HEK293T (cell line): Measurements from ENCODE around the gene LTBP1.

Experiments used
- CTCF ChIA-PET: fragments of 350-600 bp; formaldehyde crosslinking; extraction: SDS; loops from one replicate; lab custom pipeline; 2021; ENCODE audit warnings: antibody characterized with exemption, inconsistent platforms; lab: Yijun Ruan, JAX
- POLR2A ChIA-PET: fragments of 350-600 bp; formaldehyde crosslinking; extraction: SDS; loops from one replicate; lab custom pipeline; 2020; ENCODE audit warnings: antibody characterized with exemption, inconsistent platforms; lab: Yijun Ruan, JAX
- DNase-seq: peaks from one replicate; pipeline ENCODE4 v3.0.0; 2012; ENCODE audit warnings: mixed read lengths; ENCODE audit errors: extremely low spot score
- ARNT ChIP-seq: fragments of 450-650 bp; IDR thresholded peaks from 2 replicates; pipeline ENCODE4 v1.6.1; 2017; ENCODE audit warnings: mild to moderate bottlenecking
- BHLHE40 ChIP-seq: fragments of 450-650 bp; IDR thresholded peaks from 2 replicates; pipeline ENCODE4 v1.6.1; 2016; ENCODE audit warnings: mild to moderate bottlenecking, moderate library complexity, borderline replicate concordance
- CTBP1 ChIP-seq: fragments of 450-650 bp; IDR thresholded peaks from 2 replicates; pipeline ENCODE4 v1.6.1; 2016; ENCODE audit warnings: borderline replicate concordance
- ELF4 ChIP-seq: fragments of 450-650 bp; IDR thresholded peaks from 2 replicates; pipeline ENCODE4 v1.6.1; 2017; ENCODE audit warnings: antibody characterized with exemption
- FOXA1 ChIP-seq: fragments of 450-650 bp; IDR thresholded peaks from 2 replicates; pipeline ENCODE4 v1.6.1; 2016; ENCODE audit warnings: mild to moderate bottlenecking
- FOXK2 ChIP-seq: fragments of 450-650 bp; IDR thresholded peaks from 2 replicates; pipeline ENCODE4 v1.6.1; 2016; ENCODE audit warnings: mild to moderate bottlenecking
- FOXM1 ChIP-seq: fragments of 450-650 bp; IDR thresholded peaks from 2 replicates; pipeline ENCODE4 v1.6.1; 2017; ENCODE audit warnings: mild to moderate bottlenecking, borderline replicate concordance
- HDGF ChIP-seq: fragments of 450-650 bp; IDR thresholded peaks from 2 replicates; pipeline ENCODE4 v1.6.1; 2017; ENCODE audit warnings: antibody characterized with exemption, borderline replicate concordance
- L3MBTL2 ChIP-seq: fragments of 450-650 bp; conservative IDR thresholded peaks from 2 replicates; pipeline ENCODE4 v1.6.1; 2016; ENCODE audit warnings: mild to moderate bottlenecking
- LEF1 ChIP-seq: fragments of 450-650 bp; IDR thresholded peaks from 2 replicates; pipeline ENCODE4 v1.6.1; 2017; ENCODE audit warnings: mild to moderate bottlenecking, borderline replicate concordance
- NFRKB ChIP-seq: fragments of 450-650 bp; IDR thresholded peaks from 2 replicates; pipeline ENCODE4 v1.6.1; 2016; ENCODE audit warnings: mild to moderate bottlenecking, moderate library complexity
- SP1 ChIP-seq: fragments of 450-650 bp; IDR thresholded peaks from 2 replicates; pipeline ENCODE4 v1.6.1; 2017
- SUZ12 ChIP-seq: fragments of 450-650 bp; IDR thresholded peaks from 2 replicates; pipeline ENCODE4 v1.6.1; 2016; ENCODE audit warnings: mild to moderate bottlenecking
- TARDBP ChIP-seq: fragments of 450-650 bp; IDR thresholded peaks from 2 replicates; pipeline ENCODE4 v1.6.1; 2016
- ZNF384 ChIP-seq: fragments of 450-650 bp; IDR thresholded peaks from 2 replicates; pipeline ENCODE4 v1.6.1; 2016
- TF ChIP-seq, protein P1 (sequence below): fragments of 450-650 bp; IDR thresholded peaks from 2 replicates; pipeline ENCODE4 v1.6.1; 2016

The LTBP1 gene

DNA sequence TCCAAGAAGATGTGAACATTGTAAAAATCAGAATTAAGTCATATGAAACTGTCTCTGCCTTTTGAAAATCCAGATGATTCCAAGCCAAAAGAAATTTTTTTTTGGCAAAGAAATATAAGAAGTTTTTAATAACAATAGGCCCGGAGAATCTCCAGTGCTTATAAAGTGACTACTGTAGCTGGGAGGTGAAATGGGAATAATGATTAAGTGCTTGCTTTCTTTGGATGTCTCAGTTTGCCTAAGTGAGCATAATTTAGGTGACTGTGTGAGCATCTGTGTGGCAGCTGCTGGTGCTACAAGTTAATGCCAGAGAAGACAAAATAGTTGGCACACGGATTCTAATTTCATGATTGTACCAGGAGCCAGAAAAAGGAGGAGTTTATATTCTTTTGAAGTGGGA, 185.0 kb downstream of the LTBP1 start:
- CTCF ChIA-PET: no interaction called here

DNA sequence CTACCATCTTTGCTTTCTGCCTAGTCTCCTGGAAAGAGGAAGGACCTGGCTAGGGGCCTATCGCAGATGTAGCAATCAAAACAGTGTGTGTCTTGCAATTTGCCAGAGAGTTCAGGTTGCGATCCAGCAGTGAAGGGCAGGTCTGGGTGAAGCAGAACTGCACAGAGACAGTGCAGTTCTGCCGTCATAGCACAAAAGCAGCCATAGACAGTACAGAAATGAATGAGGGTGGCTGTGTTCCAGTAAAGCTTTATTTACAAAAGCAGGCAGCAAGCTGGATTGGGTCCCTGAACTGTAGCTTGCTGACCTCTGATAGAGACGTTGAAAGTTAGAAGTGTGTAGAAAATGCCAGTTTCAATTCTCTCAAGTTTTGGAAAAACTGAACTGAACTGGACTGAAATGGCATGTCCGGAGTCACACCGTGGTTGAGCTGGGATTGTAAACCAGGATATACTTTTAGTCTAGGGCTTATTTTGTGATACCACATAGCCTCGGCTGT, 186.8 kb downstream of the LTBP1 start:
- CTCF ChIA-PET: no interaction called here
- POLR2A ChIA-PET: no interaction called here
- no peak for DNase-seq
- TF ChIP-seq ARNT (no peak), BHLHE40 (no peak), SP1 (no peak), L3MBTL2 (no peak), ELF4 (no peak)

More for the DNA sequence above, 185.0 kb downstream of the LTBP1 start:
- TF ChIP-seq BHLHE40 (no peak), HDGF (no peak), SUZ12 (no peak), CTBP1 (no peak), ZNF384 (no peak), L3MBTL2 (no peak), NFRKB (no peak), FOXM1 (no peak), LEF1 (no peak), FOXA1 (no peak)
- no peak for DNase-seq
- POLR2A ChIA-PET: no interaction called here

DNA sequence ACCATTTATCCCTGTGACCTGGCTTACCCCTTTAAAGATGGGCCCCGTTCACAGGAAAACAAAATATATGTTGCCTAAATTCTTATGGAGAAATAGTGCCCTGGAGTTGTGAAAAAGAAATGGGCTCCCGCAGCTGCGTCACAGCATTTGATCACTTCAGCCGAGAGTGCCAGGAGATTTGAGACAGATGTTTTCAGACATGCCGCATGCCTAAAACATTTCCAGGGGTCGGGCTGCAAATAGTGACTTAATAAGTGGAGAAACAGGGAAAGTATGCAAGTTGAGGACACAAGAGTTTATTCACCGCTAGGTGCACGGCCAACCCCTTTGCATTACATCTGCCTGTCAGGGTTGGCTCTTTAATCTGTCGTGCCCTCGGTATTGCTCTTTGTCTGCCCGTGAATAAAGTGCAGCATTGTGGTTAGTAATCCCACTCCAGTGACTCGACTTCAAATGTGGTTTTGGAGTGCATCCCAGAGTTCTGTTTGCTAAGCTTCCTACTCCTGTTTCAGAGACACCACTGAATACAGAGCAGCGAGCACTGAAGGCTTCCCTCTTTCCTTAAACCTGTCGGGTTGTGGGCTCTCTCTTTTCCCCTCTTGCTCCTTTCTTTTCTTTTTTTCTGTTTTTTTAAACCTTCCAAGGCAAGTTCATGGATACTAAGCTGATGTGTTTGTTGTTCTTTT, 187.5 kb downstream of the LTBP1 start:
- ChIA-PET CTCF (no interaction called here), POLR2A (no interaction called here)

DNA sequence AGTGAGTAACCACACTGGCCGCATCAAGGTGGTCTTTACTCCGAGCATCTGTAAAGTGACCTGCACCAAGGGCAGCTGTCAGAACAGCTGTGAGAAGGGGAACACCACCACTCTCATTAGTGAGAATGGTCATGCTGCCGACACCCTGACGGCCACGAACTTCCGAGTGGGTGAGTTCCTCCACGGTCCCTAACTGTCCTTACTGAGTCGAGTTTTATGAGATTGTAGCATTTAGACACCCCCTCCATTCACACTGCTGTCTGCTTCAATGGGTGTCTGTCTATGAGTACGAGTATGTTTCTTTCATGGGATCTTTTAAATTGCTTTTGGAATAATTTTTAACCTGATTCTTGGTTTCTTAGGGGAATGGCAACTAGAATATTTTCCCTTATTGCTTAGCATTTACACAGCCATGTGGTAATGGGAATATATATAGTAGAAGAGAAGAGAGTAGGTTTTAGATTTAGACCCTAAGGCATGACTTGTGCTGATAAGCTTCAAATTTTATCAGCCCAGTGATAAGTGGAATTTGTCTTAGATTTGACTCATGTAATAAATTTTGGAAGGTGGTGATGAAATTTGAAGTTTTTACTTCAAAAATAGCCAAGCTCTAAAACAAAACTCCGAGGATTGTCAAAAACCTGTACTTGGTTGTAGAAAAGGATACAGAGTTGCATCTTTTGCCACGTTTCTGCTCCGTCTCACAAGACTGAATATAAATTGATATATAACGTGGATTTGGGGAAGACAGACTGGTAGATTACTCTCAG, 188.2 kb downstream of the LTBP1 start:
- DNase-seq: no peak
- TF ChIP-seq, protein P1, sequence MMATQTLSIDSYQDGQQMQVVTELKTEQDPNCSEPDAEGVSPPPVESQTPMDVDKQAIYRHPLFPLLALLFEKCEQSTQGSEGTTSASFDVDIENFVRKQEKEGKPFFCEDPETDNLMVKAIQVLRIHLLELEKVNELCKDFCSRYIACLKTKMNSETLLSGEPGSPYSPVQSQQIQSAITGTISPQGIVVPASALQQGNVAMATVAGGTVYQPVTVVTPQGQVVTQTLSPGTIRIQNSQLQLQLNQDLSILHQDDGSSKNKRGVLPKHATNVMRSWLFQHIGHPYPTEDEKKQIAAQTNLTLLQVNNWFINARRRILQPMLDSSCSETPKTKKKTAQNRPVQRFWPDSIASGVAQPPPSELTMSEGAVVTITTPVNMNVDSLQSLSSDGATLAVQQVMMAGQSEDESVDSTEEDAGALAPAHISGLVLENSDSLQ: no peak
- TF ChIP-seq ARNT (no peak), LEF1 (no peak), L3MBTL2 (no peak), SUZ12 (no peak), SP1 (no peak)
- ChIA-PET POLR2A (no interaction called here), CTCF (interaction anchor here (0.6 kb wide), 1 partner anchor 637 kb away, joined by 3 read pairs; no protein-coding TSS in a partner anchor)

More for the DNA sequence above, 187.5 kb downstream of the LTBP1 start:
- DNase-seq: no peak
- no peak for TF ChIP-seq SP1
- TF ChIP-seq SUZ12: no peak
- no peak for TF ChIP-seq BHLHE40
- TF ChIP-seq, protein P1: no peak
- TF ChIP-seq ELF4: no peak
- TF ChIP-seq ARNT: no peak
- TF ChIP-seq LEF1: no peak
- no peak for TF ChIP-seq NFRKB
- TF ChIP-seq HDGF: no peak
- no peak for TF ChIP-seq FOXA1
- TF ChIP-seq TARDBP: no peak
- no peak for TF ChIP-seq FOXK2
- no peak for TF ChIP-seq CTBP1
- no peak for TF ChIP-seq ZNF384
- TF ChIP-seq L3MBTL2: no peak
- TF ChIP-seq FOXM1: no peak

DNA sequence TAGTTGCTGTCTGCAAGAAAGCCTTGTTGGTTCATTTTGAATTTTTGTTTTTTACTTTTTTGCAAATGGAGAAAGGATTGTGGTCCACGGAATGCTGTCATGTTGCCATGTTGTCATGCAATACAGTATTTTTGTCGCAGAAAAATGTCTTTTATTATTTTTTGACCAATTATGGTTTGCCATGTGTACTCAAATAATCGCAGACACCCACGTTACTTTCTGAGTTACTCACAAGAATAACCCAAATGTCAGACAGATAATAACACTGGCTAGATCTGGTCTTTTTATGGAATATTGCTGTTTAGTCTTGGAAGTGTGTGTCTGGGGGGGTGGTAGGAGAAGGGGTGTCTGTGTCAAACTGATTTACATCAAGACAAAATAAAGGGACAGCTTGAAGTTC, 188.9 kb downstream of the LTBP1 start:
- no peak for TF ChIP-seq FOXK2
- TF ChIP-seq SP1: no peak
- no peak for TF ChIP-seq ARNT
- TF ChIP-seq ZNF384: no peak
- no peak for TF ChIP-seq CTBP1
- TF ChIP-seq SUZ12: no peak
- no peak for TF ChIP-seq FOXA1
- no peak for TF ChIP-seq LEF1
- TF ChIP-seq BHLHE40: no peak
- TF ChIP-seq, protein P1: no peak
- no peak for TF ChIP-seq ELF4
- no peak for DNase-seq
- CTCF ChIA-PET: interaction anchor here (0.6 kb wide), 1 partner anchor 637 kb away, joined by 3 read pairs; no protein-coding TSS in a partner anchor
- POLR2A ChIA-PET: no interaction called here

DNA sequence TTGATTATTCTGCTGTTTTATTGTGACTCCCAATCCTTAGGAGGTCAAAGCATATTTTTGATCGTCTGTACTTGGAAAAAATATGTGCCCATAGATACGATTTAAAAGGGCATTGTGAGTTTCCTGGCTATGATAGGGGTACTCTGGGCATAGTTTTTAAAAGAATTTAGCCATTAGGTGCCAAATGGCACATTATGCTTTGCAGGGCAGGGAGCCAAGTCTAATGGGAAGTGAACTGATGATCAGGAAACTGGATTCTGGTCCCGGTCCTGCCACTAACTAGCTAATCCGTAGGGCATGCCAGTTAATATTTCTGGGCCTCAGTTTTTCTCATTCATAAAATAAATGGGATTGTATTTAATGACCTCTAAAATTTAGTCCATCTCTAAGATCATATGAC, 189.3 kb downstream of the LTBP1 start:
- CTCF ChIA-PET: no interaction called here
- POLR2A ChIA-PET: no interaction called here
- DNase-seq: no peak
- TF ChIP-seq TARDBP (no peak), ARNT (no peak), L3MBTL2 (no peak), HDGF (no peak), SUZ12 (no peak)
